ENCODE data around the gene TAOK2. TPM values are rescaled to one million over a fixed set of nuclear protein-coding genes. Genes with fewer than 3 reads are reported as not detected.

Gene TAOK2
- total and polyA plus RNA-seq, 2 of the 4 experiments (the other 2 are of a cell fraction): 23.0 to 31.7 TPM

- Histone ChIP-seq H4K8ac (ENCODE audit: low read depth in 2 of 2, low read length in 2 of 2) (peak overlapping the region; percentile 24 to 93; a peak in 2 of 4 replicates), H3K4me1 (ENCODE audit: control insufficient read depth, insufficient read depth, low read length) (peaks cover 8% of the 10 kb centered on the region), H3K27ac (ENCODE audit: insufficient read depth, low read length) (no peak overlapping the region; the same call in 1 of the 2 replicates), H3K23ac (ENCODE audit: low read depth, low read length) (peak overlapping the region; percentile 56; the same call in 1 of the 2 replicates), H3K9ac (ENCODE audit: low read depth, low read length) (no peak overlapping the region; the same call in 1 of the 2 replicates), H3K56ac (ENCODE audit: extremely low read depth, insufficient read depth, low read length) (no peak overlapping the region), H3K4me2 (ENCODE audit: low read depth, low read length) (no peak overlapping the region), H3K18ac (ENCODE audit: low read depth, low read length) (no peak overlapping the region), H3K79me1 (ENCODE audit: low read depth in 1 of 2, low read length in 2 of 2) (peaks cover 11 to 39% of the 10 kb centered on the region in 2 experiments; a peak in 3 of 4 replicates), H2BK15ac (ENCODE audit: low read depth, low read length) (no peak overlapping the region), H2BK20ac (ENCODE audit: low read depth, low read length) (no peak overlapping the region), H3K14ac (replicated peaks; ENCODE audit: low read depth, low read length) (no peak overlapping the region; the same call in 1 of the 2 replicates), H4K20me1 (ENCODE audit: insufficient read depth, low read length) (no peaks in the 10 kb centered on the region), H3K9me3 (ENCODE audit: control insufficient read depth, insufficient read depth, low read length) (no peaks in the 10 kb centered on the region), H2AFZ (replicated peaks; ENCODE audit: low read length, poor library complexity) (peak overlapping the region; percentile 99), H3K9me1 (ENCODE audit: insufficient read depth, low read length) (peaks cover 5% of the 10 kb centered on the region; the same call in 1 of the 2 replicates), H2AK5ac (ENCODE audit: low read depth, low read length) (peak overlapping the region; percentile 61), H3K27me3 (ENCODE audit: control insufficient read depth, insufficient read depth, low read length) (no peaks in the 10 kb centered on the region), H4K5ac (ENCODE audit: low read depth, low read length) (no peak overlapping the region), H3K4me3 (ENCODE audit: insufficient read depth, low read depth, low read length) (no peak overlapping the region), H2AK9ac (replicated peaks; ENCODE audit: low read depth, low read length, poor library complexity) (peak overlapping the region; percentile 68), H3K36me3 (ENCODE audit: control insufficient read depth, insufficient read depth, low read length) (peaks cover 25% of the 10 kb centered on the region), H2BK120ac (ENCODE audit: low read depth, low read length) (no peak overlapping the region), H3K4ac (ENCODE audit: low read depth, low read length) (peak overlapping the region; percentile 64), H2BK5ac (ENCODE audit: low read depth, low read length, poor library complexity, severe bottlenecking) (no peak overlapping the region), H4K91ac (ENCODE audit: insufficient read depth, low read depth, low read length) (peak overlapping the region; percentile 47; the same call in 1 of the 2 replicates)
- BruUV-seq (replicated peaks): no TSS peak
- POLR2A ChIA-PET (ENCODE audit: unreplicated experiment): no interaction called here
- WGBS, 2 experiments (ENCODE audit: extremely low coverage in 2 of 2, insufficient read length in 1 of 2): 96% methylated on average over 4 of the region's 9 CpGs; no CpG with 5 or more reads in 1 of the 2 experiments
- dilution Hi-C loops (cut with HindIII; ENCODE audit: low sequenced_read_pairs, unreplicated experiment) (no loop called here), intact Hi-C loops (cut with micrococcal nuclease) (loop anchor here (2.0 kb wide), 1 partner anchor 131 kb away; the partner anchor contains the start of gene CDIPT), in situ Hi-C loops (cut with MboI; ENCODE audit: low sequenced_read_pairs) (no loop called here)
- DNase-seq (no peak), ATAC-seq (ENCODE audit: low read depth) (no peak)
- TF ChIP-seq USF2 (IDR thresholded peaks at IDR 0.05; ENCODE audit: low read depth, low read length) (no peak), ELK1 (IDR thresholded peaks at IDR 0.05; ENCODE audit: borderline replicate concordance, low read depth, low read length) (no peak), RAD21 (IDR thresholded peaks at IDR 0.05; ENCODE audit: low read length) (no peak), FOS (IDR thresholded peaks at IDR 0.05; ENCODE audit: low read depth, low read length) (no peak), MAFK (IDR thresholded peaks at IDR 0.05; ENCODE audit: low read depth, low read length) (no peak), MAZ (IDR thresholded peaks at IDR 0.05; ENCODE audit: borderline replicate concordance, low read depth, low read length) (no peak), CEBPB (IDR thresholded peaks at IDR 0.05; ENCODE audit: low read depth, low read length) (no peak), MXI1 (IDR thresholded peaks at IDR 0.05; ENCODE audit: borderline replicate concordance, low read depth, low read length) (no peak)
- CTCF ChIA-PET: interaction anchor here (0.6 kb wide), 1 partner anchor 127 kb away, joined by 3 read pairs; no protein-coding TSS in a partner anchor
Observed at GRCh38 chr16:29993903-29994599, 20.4 kb downstream of the TAOK2 start.
